K562 (cell line): ENCODE measurements around the gene AK2. TPM values are rescaled to one million over a fixed set of nuclear protein-coding genes. Genes with fewer than 3 reads are reported as not detected.

Source experiments
- BCLAF1 ChIP-seq, 2 experiments: fragments of 450-650 bp in 1 of 2; IDR thresholded peaks; 2 replicates each; pipeline ENCODE4 v1.6.1; 2011 to 2017; ENCODE audit warnings: low read depth in 2 of 2, antibody characterized with exemption in 1 of 2, borderline replicate concordance in 1 of 2, low read length in 1 of 2, mild to moderate bottlenecking in 1 of 2, mixed read lengths in 1 of 2; ENCODE audit not compliant: control insufficient read depth in 1 of 2
- CBX2 ChIP-seq: fragments of 200-600 bp; sonication (generic); IDR thresholded peaks from one replicate; pipeline ENCODE4 v1.6.1; 2012; ENCODE audit warnings: mild to moderate bottlenecking, low read length, inconsistent platforms; ENCODE audit not compliant: insufficient read depth, poor library complexity, severe bottlenecking
- HMGN3 ChIP-seq: IDR thresholded peaks from 2 replicates; pipeline ENCODE4 v1.6.1; 2011; ENCODE audit warnings: borderline replicate concordance, low read depth, mild to moderate bottlenecking, mixed read lengths, low read length; ENCODE audit not compliant: insufficient read length; ENCODE audit errors: extremely low read depth
- HNRNPUL1 ChIP-seq: fragments of 200-400 bp; formaldehyde crosslinking; IDR thresholded peaks from 2 replicates; pipeline ENCODE4 v1.6.1; 2017; ENCODE audit warnings: low read length
- MTF1 ChIP-seq: fragments of 250-450 bp; sonication (Bioruptor Pico); IDR thresholded peaks from 2 replicates; pipeline ENCODE4 v1.9.0; 2021; ENCODE audit warnings: moderate library complexity, mild to moderate bottlenecking, inconsistent platforms, borderline replicate concordance
- SREBF1 ChIP-seq: fragments of 150-350 bp; IDR thresholded peaks from 2 replicates; pipeline ENCODE4 v1.6.1; 2014; ENCODE audit warnings: antibody characterized with exemption, low read depth, low read length, borderline replicate concordance
- SREBF2 ChIP-seq: sonication (generic); formaldehyde crosslinking; IDR thresholded peaks from 2 replicates; pipeline ENCODE4 v1.4.0; 2020; ENCODE audit warnings: mild to moderate bottlenecking, missing genetic modification reagents
- ZBTB2 ChIP-seq: fragments of 450-650 bp; IDR thresholded peaks from 2 replicates; pipeline ENCODE4 v1.6.1; 2016; ENCODE audit warnings: antibody characterized with exemption
- ZNF124 ChIP-seq: sonication (generic); formaldehyde crosslinking; IDR thresholded peaks from 2 replicates; pipeline ENCODE4 v1.8.1; 2022; ENCODE audit warnings: missing genetic modification reagents
- ZNF407 ChIP-seq: fragments of 450-650 bp; IDR thresholded peaks from 2 replicates; pipeline ENCODE4 v1.6.1; 2016; ENCODE audit warnings: low read depth
- ZNF445 ChIP-seq: fragments of 250-450 bp; sonication (Bioruptor Pico); IDR thresholded peaks from 2 replicates; pipeline ENCODE4 v1.4.0; 2020; ENCODE audit warnings: low read depth, mild to moderate bottlenecking, moderate library complexity
- polyA plus RNA-seq, 8 experiments: library from polyadenylated mRNA; depleted of rRNA in 4 of 8; stranded (reverse) in 5 of 8; unstranded in 3 of 8; fragments of >200 nt; fragmentation: Nextera tagmentation in 2 of 8; fragmentation: Illumina TruSeq in 1 of 8; extraction: Ambion mirVana in 2 of 8; extraction: Trizol in 1 of 8; gene quantifications; 2 replicates each; pipeline versions ENCODE4 v1.2.1 to v1.2.3, GENCODE V29; 2011 to 2014; ENCODE audit warnings: inconsistent platforms in 1 of 8, missing spikeins in 1 of 8
- total RNA-seq, 7 experiments: library from RNA; depleted of rRNA in 6 of 7; stranded (reverse); fragments of >200 nt in 6 of 7; fragmentation: Illumina TruSeq in 2 of 7; extraction: Trizol in 2 of 7; gene quantifications; 2 replicates each; pipeline versions ENCODE4 v1.2.1 to v1.2.3, GENCODE V29; 2011 to 2021; ENCODE audit warnings: low replicate concordance in 1 of 7
- TF ChIP-seq, protein P1 (sequence below): fragments of 250-450 bp; sonication (Bioruptor Pico); IDR thresholded peaks from 2 replicates; pipeline ENCODE4 v1.8.0; 2021; ENCODE audit warnings: moderate library complexity, mild to moderate bottlenecking, inconsistent platforms

AK2 gene
- total and polyA plus RNA-seq, 9 of the 15 experiments (the other 6 are each of a cell fraction or from before 2014, with no cell fraction given): 105 to 1,050 (median 509) TPM

- TF ChIP-seq BCLAF1 (IDR thresholded peaks at IDR 0.05; ENCODE audit: borderline replicate concordance in 1 of 2, control insufficient read depth in 1 of 2, low read depth in 2 of 2, low read length in 1 of 2) (no peak), ZNF124 (no peak), ZNF407 (no peak), SREBF1 (no peak), HMGN3 (peak; percentile 39), CBX2 (no peak), ZNF445 (CRISPR knock-in tag) (no peak), HNRNPUL1 (no peak), SREBF2 (CRISPR knock-in tag) (no peak), ZBTB2 (no peak; the same call in 1 of the 2 replicates), MTF1 (CRISPR knock-in tag) (no peak)
- TF ChIP-seq, protein P1, sequence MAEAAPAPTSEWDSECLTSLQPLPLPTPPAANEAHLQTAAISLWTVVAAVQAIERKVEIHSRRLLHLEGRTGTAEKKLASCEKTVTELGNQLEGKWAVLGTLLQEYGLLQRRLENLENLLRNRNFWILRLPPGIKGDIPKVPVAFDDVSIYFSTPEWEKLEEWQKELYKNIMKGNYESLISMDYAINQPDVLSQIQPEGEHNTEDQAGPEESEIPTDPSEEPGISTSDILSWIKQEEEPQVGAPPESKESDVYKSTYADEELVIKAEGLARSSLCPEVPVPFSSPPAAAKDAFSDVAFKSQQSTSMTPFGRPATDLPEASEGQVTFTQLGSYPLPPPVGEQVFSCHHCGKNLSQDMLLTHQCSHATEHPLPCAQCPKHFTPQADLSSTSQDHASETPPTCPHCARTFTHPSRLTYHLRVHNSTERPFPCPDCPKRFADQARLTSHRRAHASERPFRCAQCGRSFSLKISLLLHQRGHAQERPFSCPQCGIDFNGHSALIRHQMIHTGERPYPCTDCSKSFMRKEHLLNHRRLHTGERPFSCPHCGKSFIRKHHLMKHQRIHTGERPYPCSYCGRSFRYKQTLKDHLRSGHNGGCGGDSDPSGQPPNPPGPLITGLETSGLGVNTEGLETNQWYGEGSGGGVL (CRISPR knock-in tag): no peak
These were observed 27.1 kb downstream of the AK2 start (continued) for GRCh38 chr1:33009561-33009960.
